ENCODE results near the gene SMIM5. TPM values are rescaled to one million over a fixed set of nuclear protein-coding genes. Genes with fewer than 3 reads are reported as not detected.

The SMIM5 gene
- total and polyA plus RNA-seq, 9 of the 15 experiments (the other 6 are each of a cell fraction or from before 2014, with no cell fraction given), result 0.08 TPM; not detected in 8

DNA sequence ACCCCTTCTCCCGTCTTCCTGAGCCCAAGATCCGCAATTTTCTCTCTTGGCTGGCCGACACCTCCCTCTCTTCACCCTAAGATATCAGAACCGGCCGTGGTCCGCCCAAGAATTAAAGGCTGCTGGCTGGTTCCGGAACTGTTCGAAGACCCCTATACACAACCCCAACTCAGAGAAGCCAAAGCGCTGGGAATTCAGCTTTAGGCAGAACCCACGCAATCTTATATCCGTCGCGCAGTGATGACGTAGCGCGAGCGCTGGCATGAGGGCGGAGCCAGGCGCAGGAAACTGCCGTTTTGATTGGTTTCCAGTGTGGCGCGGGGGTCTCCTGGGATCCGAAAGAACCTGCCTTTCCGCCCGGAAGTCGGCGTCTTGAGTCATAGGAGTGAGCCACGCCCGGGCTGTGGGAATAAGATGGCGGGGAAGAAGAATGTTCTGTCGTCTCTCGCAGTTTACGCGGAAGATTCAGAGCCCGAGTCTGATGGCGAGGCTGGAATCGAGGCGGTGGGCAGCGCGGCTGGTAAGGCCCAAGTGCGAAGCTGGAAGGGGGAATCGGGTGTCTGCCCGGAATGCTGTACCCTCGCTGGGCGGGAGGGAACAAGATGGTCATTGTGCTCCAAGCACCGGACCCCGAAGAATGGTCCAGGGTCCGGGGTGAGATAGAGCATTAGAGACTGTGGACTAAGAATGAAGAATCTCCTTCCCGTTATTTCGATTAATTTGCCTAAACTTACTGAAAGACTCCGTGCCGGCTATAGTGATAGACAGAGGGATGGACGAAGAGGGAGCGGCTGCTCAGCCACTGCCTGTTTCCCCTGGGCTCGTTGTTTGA lies 33.9 kb downstream of the SMIM5 start, which contains the start of the genes RECQL5 and SAP30BP (continued):
- no peak for TF ChIP-seq JUNB (CRISPR knock-in tag; conservative IDR thresholded peaks at IDR 0.05)
- TF ChIP-seq POLR3G (IDR thresholded peaks at IDR 0.05; ENCODE audit: extremely low read depth, insufficient read length, insufficient replicate concordance), result no peak
- TF ChIP-seq, protein P1, sequence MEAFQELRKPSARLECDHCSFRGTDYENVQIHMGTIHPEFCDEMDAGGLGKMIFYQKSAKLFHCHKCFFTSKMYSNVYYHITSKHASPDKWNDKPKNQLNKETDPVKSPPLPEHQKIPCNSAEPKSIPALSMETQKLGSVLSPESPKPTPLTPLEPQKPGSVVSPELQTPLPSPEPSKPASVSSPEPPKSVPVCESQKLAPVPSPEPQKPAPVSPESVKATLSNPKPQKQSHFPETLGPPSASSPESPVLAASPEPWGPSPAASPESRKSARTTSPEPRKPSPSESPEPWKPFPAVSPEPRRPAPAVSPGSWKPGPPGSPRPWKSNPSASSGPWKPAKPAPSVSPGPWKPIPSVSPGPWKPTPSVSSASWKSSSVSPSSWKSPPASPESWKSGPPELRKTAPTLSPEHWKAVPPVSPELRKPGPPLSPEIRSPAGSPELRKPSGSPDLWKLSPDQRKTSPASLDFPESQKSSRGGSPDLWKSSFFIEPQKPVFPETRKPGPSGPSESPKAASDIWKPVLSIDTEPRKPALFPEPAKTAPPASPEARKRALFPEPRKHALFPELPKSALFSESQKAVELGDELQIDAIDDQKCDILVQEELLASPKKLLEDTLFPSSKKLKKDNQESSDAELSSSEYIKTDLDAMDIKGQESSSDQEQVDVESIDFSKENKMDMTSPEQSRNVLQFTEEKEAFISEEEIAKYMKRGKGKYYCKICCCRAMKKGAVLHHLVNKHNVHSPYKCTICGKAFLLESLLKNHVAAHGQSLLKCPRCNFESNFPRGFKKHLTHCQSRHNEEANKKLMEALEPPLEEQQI (IDR thresholded peaks at IDR 0.05), result no peak
- no peak for TF ChIP-seq ZNF140 (CRISPR knock-in tag; IDR thresholded peaks at IDR 0.05)
- TF ChIP-seq CEBPB (tag; IDR thresholded peaks at IDR 0.05), result no peak
- no peak for TF ChIP-seq STAT6 (CRISPR knock-in tag; IDR thresholded peaks at IDR 0.05)
- TF ChIP-seq CHCHD3 (CRISPR knock-in tag; IDR thresholded peaks at IDR 0.05), result no peak
- no peak for TF ChIP-seq ZC3H4 (CRISPR knock-in tag; IDR thresholded peaks at IDR 0.05; ENCODE audit: borderline replicate concordance)
- no peak for TF ChIP-seq SNRNP70 (optimal IDR thresholded peaks at IDR 0.05; ENCODE audit: low read depth, low read length)
- TF ChIP-seq HINFP (tag; conservative IDR thresholded peaks at IDR 0.05; ENCODE audit: low read depth), result no peak
- no peak for TF ChIP-seq HDAC8 (tag; IDR thresholded peaks at IDR 0.05)
- no peak for TF ChIP-seq FOXA1 (IDR thresholded peaks at IDR 0.05; ENCODE audit: borderline replicate concordance)
- TF ChIP-seq, protein P2, sequence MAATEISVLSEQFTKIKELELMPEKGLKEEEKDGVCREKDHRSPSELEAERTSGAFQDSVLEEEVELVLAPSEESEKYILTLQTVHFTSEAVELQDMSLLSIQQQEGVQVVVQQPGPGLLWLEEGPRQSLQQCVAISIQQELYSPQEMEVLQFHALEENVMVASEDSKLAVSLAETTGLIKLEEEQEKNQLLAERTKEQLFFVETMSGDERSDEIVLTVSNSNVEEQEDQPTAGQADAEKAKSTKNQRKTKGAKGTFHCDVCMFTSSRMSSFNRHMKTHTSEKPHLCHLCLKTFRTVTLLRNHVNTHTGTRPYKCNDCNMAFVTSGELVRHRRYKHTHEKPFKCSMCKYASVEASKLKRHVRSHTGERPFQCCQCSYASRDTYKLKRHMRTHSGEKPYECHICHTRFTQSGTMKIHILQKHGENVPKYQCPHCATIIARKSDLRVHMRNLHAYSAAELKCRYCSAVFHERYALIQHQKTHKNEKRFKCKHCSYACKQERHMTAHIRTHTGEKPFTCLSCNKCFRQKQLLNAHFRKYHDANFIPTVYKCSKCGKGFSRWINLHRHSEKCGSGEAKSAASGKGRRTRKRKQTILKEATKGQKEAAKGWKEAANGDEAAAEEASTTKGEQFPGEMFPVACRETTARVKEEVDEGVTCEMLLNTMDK (IDR thresholded peaks at IDR 0.05; ENCODE audit: borderline replicate concordance, insufficient read depth, low read depth, low read length, poor library complexity, severe bottlenecking), result no peak
- no peak for TF ChIP-seq ZNF316 (IDR thresholded peaks at IDR 0.05)
- no peak for TF ChIP-seq YBX1 (IDR thresholded peaks at IDR 0.05)
- TF ChIP-seq, protein P3, sequence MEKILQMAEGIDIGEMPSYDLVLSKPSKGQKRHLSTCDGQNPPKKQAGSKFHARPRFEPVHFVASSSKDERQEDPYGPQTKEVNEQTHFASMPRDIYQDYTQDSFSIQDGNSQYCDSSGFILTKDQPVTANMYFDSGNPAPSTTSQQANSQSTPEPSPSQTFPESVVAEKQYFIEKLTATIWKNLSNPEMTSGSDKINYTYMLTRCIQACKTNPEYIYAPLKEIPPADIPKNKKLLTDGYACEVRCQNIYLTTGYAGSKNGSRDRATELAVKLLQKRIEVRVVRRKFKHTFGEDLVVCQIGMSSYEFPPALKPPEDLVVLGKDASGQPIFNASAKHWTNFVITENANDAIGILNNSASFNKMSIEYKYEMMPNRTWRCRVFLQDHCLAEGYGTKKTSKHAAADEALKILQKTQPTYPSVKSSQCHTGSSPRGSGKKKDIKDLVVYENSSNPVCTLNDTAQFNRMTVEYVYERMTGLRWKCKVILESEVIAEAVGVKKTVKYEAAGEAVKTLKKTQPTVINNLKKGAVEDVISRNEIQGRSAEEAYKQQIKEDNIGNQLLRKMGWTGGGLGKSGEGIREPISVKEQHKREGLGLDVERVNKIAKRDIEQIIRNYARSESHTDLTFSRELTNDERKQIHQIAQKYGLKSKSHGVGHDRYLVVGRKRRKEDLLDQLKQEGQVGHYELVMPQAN (IDR thresholded peaks at IDR 0.05; ENCODE audit: borderline replicate concordance), result peak; percentile 85
- TF ChIP-seq ZNF3 (CRISPR knock-in tag; IDR thresholded peaks at IDR 0.05), result no peak
